Aorta (tissue), 5 donors: ENCODE data around the gene SPAG16. TPM values are rescaled to one million over a fixed set of nuclear protein-coding genes. Genes with fewer than 3 reads are reported as not detected.
"Not testable (repeated sequence)": the region's sequence is repeated elsewhere in the genome, so short reads cannot be mapped to it uniquely, and the experiment has no call there.

Experiments used
- ATAC-seq: fragments of 200-7000 bp; cut with Tn5 transposase; one replicate; pipeline ENCODE4 v1.9.1; 2022; ENCODE audit warnings: moderate library complexity; ENCODE audit not compliant: low FRiP score
- DNase-seq, 2 donors: peaks; one replicate each; pipeline ENCODE4 v3.0.0-alpha.2; 2020
- H3K27ac ChIP-seq, 2 donors: one replicate each; pipeline ENCODE4 v1.5.1; 2013; ENCODE audit warnings: low read length in 2 of 2, mild to moderate bottlenecking in 2 of 2, moderate library complexity in 2 of 2, control low read depth in 1 of 2, inconsistent platforms in 1 of 2, low read depth in 1 of 2
- H3K27me3 ChIP-seq, 2 donors: one replicate each; pipeline ENCODE4 v1.6.1; 2013; ENCODE audit warnings: control low read depth in 1 of 2, low read length in 1 of 2, mild to moderate bottlenecking in 1 of 2, moderate library complexity in 1 of 2; ENCODE audit not compliant: insufficient read depth in 2 of 2, control insufficient read depth in 1 of 2
- H3K36me3 ChIP-seq, 2 donors: one replicate each; pipeline ENCODE4 v1.6.1; 2013; ENCODE audit warnings: control low read depth in 1 of 2, low read length in 1 of 2, mild to moderate bottlenecking in 1 of 2; ENCODE audit not compliant: insufficient read depth in 2 of 2, control insufficient read depth in 1 of 2
- H3K4me1 ChIP-seq, 2 donors: one replicate each; pipeline ENCODE4 v1.6.1; 2013; ENCODE audit warnings: low read length in 2 of 2, control low read depth in 1 of 2, mild to moderate bottlenecking in 1 of 2, moderate library complexity in 1 of 2; ENCODE audit not compliant: insufficient read depth in 2 of 2, control insufficient read depth in 1 of 2
- H3K4me3 ChIP-seq, 2 donors: one replicate each; pipeline ENCODE4 v1.5.1; 2013; ENCODE audit warnings: low read length in 2 of 2, control low read depth in 1 of 2, mild to moderate bottlenecking in 1 of 2
- H3K9me3 ChIP-seq: one replicate; pipeline ENCODE4 v1.6.1; 2013; ENCODE audit warnings: mild to moderate bottlenecking, low read length; ENCODE audit not compliant: control insufficient read depth
- WGBS, 2 donors: extraction: QIAGEN DNeasy Blood & Tissue Kit; methylation state at CpG; one replicate each; pipeline ENCODE4 v1.1.7; 2013; 5-methylcytosine and 5-hydroxymethylcytosine counted together
- intact Hi-C, 2 donors: fragments of 100-400 bp; cut with DNase I; formaldehyde crosslinking; loops; one replicate each; pipeline versions ENCODE4 v1.14.2 to v1.15.0; 2022
- polyA plus RNA-seq, 2 donors: library from polyadenylated mRNA; stranded (reverse); fragments of 200-250 nt; gene quantifications; one replicate each; pipeline ENCODE4 v1.2.3, GENCODE V29; 2013
- total RNA-seq, 2 donors: library from RNA; stranded (reverse); fragmentation: NEBNext Ultra II Directional; extraction: Animal tissue kit (Norgen Biotek cat#: 25700); gene quantifications; one replicate each; pipeline ENCODE4 v1.2.1, GENCODE V29; 2021
- donor health status: healthy with polysubstance abuse.
- donor health status: Bipolar disorder and iron deficiency.
- donor health status: DM: no; HTN: no; CAD: no.
- donor health status: DM: no; HTN: no; CAD: no.
- donor health status: DM: yes; HTN: yes; CAD: no.

SPAG16 gene
- total and polyA plus RNA-seq, 4 donors, result 23.7 to 36.1 (median 24.4) TPM

DNA sequence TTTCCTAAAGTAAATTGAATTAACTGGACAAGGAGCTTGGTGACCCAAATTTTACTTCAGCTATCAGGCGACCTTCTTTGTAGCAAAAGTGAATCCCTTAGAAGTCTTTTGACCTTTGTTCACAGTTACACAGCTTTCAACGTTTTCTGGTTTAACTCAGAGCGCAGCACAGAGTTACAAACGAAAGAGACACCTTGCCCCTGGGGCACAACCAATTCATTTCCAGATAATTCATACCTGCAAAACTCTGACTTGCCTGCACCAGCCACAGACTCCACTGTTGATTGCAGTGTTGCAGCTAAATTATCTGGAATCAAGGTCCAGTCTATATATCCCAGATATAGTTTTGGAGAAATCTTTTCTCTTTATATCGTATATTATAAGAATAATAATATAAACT is 768.0 kb downstream of the SPAG16 start:
- H3K4me3 ChIP-seq, result no peak overlapping the region
- DNase-seq (no peak), ATAC-seq (no peak)
- H3K4me1 ChIP-seq, result peaks cover 0 to 4% of the 10 kb centered on the region in 2 donors
- 89 to 90% methylated on average over 5 of the region's 5 CpGs for WGBS, 2 donors
- no peaks in the 10 kb centered on the region for H3K27me3 ChIP-seq
- intact Hi-C loops, result no loop called here
- no peak overlapping the region for H3K27ac ChIP-seq
- no peaks in the 10 kb centered on the region for H3K36me3 ChIP-seq
- no peaks in the 10 kb centered on the region for H3K9me3 ChIP-seq

DNA sequence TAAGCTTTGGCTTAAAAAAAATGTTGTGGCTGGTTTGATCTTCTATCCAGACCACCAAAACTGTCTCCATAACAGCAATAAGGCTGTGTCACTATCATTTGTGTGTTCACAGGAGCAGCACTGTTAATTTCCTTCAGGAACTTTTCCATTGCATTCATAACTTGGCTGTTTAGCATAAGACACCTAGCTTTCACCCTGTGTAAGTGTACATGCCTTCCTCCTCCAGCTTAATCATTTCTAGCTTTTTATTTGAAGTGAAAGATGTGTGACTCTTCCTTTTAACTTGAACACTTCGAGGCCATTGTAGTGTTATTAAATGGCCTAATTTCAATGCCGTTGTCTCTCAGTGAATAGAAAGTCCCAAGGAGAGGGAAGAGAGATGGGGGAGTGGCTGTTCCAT is 773.7 kb downstream of the SPAG16 start:
- ATAC-seq (no peak), DNase-seq (no peak)
- Histone ChIP-seq H3K27ac (no peak overlapping the region), H3K27me3 (no peaks in the 10 kb centered on the region), H3K4me1 (no peaks in the 10 kb centered on the region), H3K36me3 (no peaks in the 10 kb centered on the region), H3K9me3 (no peaks in the 10 kb centered on the region), H3K4me3 (no peak overlapping the region)
- intact Hi-C loops, result no loop called here
- WGBS, 2 donors, result 81 to 90% methylated on average over 2 of the region's 2 CpGs

DNA sequence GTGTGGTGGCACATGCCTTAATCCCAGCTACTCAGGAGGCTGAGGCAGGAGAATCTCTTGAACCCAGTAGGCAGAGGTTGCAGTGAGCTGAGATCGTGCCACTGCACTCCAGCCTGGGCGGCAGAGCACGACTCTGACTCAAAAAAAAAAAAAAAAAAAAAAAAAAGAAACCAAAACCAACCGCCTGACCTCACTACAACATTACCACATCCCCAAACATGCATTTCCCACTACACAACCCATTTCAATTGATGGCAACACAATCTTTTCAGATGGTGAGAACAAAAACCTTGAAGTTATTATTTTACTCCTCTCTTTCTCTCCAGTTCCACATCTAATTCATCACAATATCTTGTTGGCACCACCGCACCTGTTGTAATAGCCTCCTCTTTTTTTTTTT is 778.0 kb downstream of the SPAG16 start:
- H3K27ac ChIP-seq, H3K9me3 ChIP-seq, H3K4me3 ChIP-seq, H3K4me1 ChIP-seq, DNase-seq, H3K27me3 ChIP-seq, intact Hi-C loops, H3K36me3 ChIP-seq, ATAC-seq: not testable (repeated sequence)
- 93 to 97% methylated on average over 4 to 5 of the region's 5 CpGs for WGBS, 2 donors

- DNase-seq, result no peak
- intact Hi-C loops, result no loop called here
- ATAC-seq, result no peak
- WGBS, 2 donors, result 80 to 89% methylated on average over 2 of the region's 2 CpGs
- peaks cover 1% of the 10 kb centered on the region for H3K9me3 ChIP-seq
- H3K36me3 ChIP-seq, result no peaks in the 10 kb centered on the region
- no peaks in the 10 kb centered on the region for H3K27me3 ChIP-seq
- no peak overlapping the region for H3K27ac ChIP-seq
- H3K4me3 ChIP-seq, result no peak overlapping the region
- H3K4me1 ChIP-seq, result no peaks in the 10 kb centered on the region
Observed at GRCh38 chr2:214064471-214064870, 780.2 kb downstream of the SPAG16 start.

DNA sequence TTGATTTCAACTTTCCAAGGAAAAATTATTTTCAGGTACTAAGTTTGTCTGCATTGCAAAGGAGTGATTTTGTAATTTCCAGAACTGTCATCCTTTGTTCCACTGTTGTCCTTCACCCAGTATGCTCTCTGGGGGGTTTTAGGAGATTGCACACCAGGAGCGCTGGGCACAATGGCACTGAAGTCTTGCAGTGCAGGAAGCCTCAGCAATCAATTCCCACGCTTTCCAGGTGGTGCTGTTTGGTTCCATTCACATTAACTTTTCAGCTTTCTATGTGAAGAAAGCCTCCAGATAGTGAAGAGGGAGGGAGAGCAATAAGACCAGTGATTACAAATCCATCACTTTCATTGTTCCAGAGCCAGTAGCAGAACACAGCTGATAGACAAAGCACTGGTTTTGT is 782.6 kb downstream of the SPAG16 start:
- H3K4me3 ChIP-seq, result no peak overlapping the region
- no peak overlapping the region for H3K27ac ChIP-seq
- no peaks in the 10 kb centered on the region for H3K27me3 ChIP-seq
- ATAC-seq, result no peak
- peaks cover 1% of the 10 kb centered on the region for H3K9me3 ChIP-seq
- no peaks in the 10 kb centered on the region for H3K36me3 ChIP-seq
- H3K4me1 ChIP-seq, result no peaks in the 10 kb centered on the region
- intact Hi-C loops, result no loop called here
- no peak for DNase-seq
- 73 to 81% methylated on average over 2 of the region's 2 CpGs for WGBS, 2 donors

DNA sequence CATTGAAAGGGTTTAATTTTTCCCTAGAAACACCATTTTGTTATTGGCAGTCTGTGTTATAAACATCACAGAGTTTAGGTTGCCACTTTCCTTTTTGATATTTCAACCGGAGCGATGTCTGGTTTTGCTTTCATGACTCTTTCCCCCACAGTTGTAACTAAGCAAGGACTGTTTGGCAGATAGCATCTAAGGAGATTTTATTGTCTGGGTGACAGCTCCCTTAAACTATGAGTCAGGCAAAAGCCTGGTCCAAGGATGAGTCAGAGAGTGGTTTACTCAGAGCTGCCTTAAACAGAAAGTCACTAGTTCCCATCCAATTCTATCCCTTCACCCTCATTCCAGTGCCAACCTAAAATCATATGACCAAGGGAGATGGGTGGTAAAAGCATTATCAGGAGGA is 785.0 kb downstream of the SPAG16 start:
- DNase-seq (no peak), ATAC-seq (peak; percentile 80)
- WGBS, 2 donors, result 3 to 5% methylated on average over 2 of the region's 2 CpGs
- Histone ChIP-seq H3K4me1 (no peaks in the 10 kb centered on the region), H3K9me3 (no peaks in the 10 kb centered on the region), H3K27me3 (no peaks in the 10 kb centered on the region), H3K36me3 (no peaks in the 10 kb centered on the region), H3K27ac (no peak overlapping the region), H3K4me3 (no peak overlapping the region)
- intact Hi-C loops, result no loop called here

GRCh38 chr2:214075456-214075855 is 791.2 kb downstream of the SPAG16 start:
- intact Hi-C loops, result no loop called here
- WGBS, 2 donors, result 17 to 23% methylated on average over 6 of the region's 6 CpGs
- Histone ChIP-seq H3K4me3 (no peak overlapping the region), H3K4me1 (no peaks in the 10 kb centered on the region), H3K27ac (no peak overlapping the region), H3K27me3 (no peaks in the 10 kb centered on the region), H3K36me3 (no peaks in the 10 kb centered on the region), H3K9me3 (no peaks in the 10 kb centered on the region)
- no peak for ATAC-seq
- DNase-seq, result no peak

DNA sequence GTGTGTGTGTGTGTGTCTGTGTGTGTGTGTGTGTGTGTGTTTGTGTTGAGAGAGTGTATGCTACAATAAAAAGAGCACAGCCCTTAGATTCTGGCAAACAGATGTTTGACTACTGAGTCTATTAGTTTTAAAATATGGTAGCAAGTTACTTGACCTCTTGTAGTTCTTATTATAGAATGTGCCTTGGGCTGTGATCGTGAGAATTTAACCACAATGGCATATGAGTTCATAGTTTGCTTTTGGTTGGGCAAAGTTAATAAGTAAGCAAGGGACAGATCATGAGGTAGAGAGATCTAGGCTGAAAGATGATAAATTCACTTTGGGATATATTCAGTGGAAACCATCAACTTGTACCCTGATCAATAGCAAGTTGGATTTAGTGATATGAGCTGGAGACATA is 792.3 kb downstream of the SPAG16 start:
- no peaks in the 10 kb centered on the region for H3K4me1 ChIP-seq
- DNase-seq, result no peak
- no peak overlapping the region for H3K27ac ChIP-seq
- no peaks in the 10 kb centered on the region for H3K27me3 ChIP-seq
- H3K4me3 ChIP-seq, result no peak overlapping the region
- H3K36me3 ChIP-seq, result no peaks in the 10 kb centered on the region
- no peak for ATAC-seq
- WGBS, 2 donors, result 71 to 72% methylated on average over 1 of the region's 1 CpG
- intact Hi-C loops, result no loop called here
- H3K9me3 ChIP-seq, result no peaks in the 10 kb centered on the region

DNA sequence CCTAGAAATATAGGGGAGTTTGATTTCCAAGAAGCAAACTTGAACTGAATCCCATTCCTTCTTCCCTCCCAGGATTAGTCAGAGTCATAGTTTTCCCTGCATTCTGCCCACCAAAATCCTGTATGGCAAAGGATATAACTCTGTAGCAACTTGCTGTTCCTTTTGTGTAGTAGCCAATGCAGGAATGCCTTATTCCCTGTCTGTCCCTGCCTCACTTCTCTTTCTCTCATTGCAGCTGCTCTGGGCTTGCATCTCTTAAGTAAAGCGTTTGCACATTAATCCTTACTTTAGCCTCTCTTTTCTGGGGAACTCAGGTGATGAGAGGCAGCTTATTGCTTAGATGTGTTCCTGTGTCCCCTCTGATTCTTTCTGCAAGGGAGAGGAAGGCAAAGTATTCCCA is 793.5 kb downstream of the SPAG16 start:
- WGBS, 2 donors, result 73 to 80% methylated on average over 1 of the region's 1 CpG
- ATAC-seq, result no peak
- H3K27me3 ChIP-seq, result no peaks in the 10 kb centered on the region
- intact Hi-C loops, result no loop called here
- H3K36me3 ChIP-seq, result no peaks in the 10 kb centered on the region
- no peaks in the 10 kb centered on the region for H3K4me1 ChIP-seq
- DNase-seq, result no peak
- no peaks in the 10 kb centered on the region for H3K9me3 ChIP-seq
- H3K4me3 ChIP-seq, result no peak overlapping the region
- no peak overlapping the region for H3K27ac ChIP-seq
